GM12878 (cell line): ENCODE data around the gene PPARD. TPM values are rescaled to one million over a fixed set of nuclear protein-coding genes. Genes with fewer than 3 reads are reported as not detected.

Experiments used
- ATAC-seq: fragments of 200-7000 bp; cut with Tn5 transposase; 3 replicates; pipeline ENCODE4 v1.9.1; 2020; ENCODE audit warnings: mild to moderate bottlenecking, moderate library complexity
- BruUV-seq: library from RNA; stranded (reverse); fragments of 400-500 nt; replicated peaks from 2 replicates; lab custom pipeline; 2021; lab: Mats Ljungman, UMichigan
- CTCF ChIA-PET: fragments of 300-600 bp; sonication (Branson Sonifier 250); formaldehyde crosslinking; extraction: SDS; loops from one replicate; lab custom pipeline; 2021; ENCODE audit warnings: inconsistent platforms; lab: Yijun Ruan, JAX
- POLR2A ChIA-PET: fragments of 350-600 bp; formaldehyde crosslinking; extraction: SDS; loops from one replicate; lab custom pipeline; 2021; ENCODE audit warnings: inconsistent platforms; lab: Charles Lee
- RAD21 ChIA-PET: fragments of 300-600 bp; sonication (Branson Sonifier 250); formaldehyde crosslinking; loops from one replicate; lab custom pipeline; 2023; ENCODE audit warnings: antibody characterized with exemption; ENCODE audit not compliant: unreplicated experiment; lab: Charles Lee
- SMC1A ChIA-PET: fragments of 300-600 bp; sonication (Branson Sonifier 250); formaldehyde crosslinking; loops from one replicate; lab custom pipeline; 2023; ENCODE audit not compliant: unreplicated experiment, uncharacterized antibody; lab: Charles Lee
- DNase-seq: peaks from one replicate; pipeline ENCODE4 v3.0.0-alpha.2; 2011; ENCODE audit warnings: low read depth, low spot score
- FAIRE-seq: peaks from 3 replicates; lab custom pipeline; 2011; peaks lifted over from hg19 to GRCh38; lab: Jason Lieb, UNC
- H2AFZ ChIP-seq: 2 replicates; pipeline ENCODE4 v1.6.0; 2011; ENCODE audit warnings: low read depth, low read length, control low read depth; ENCODE audit not compliant: control insufficient read depth
- H3K27ac ChIP-seq: 2 replicates; pipeline ENCODE4 v1.5.1; 2011; ENCODE audit warnings: control low read depth; ENCODE audit not compliant: control insufficient read depth, insufficient read depth
- H3K27me3 ChIP-seq, 2 experiments: replicated peaks in 1 of 2; 2 replicates each; pipeline versions ENCODE4 v1.6.0 to v1.6.1; 2011; ENCODE audit warnings: low read length in 1 of 2; ENCODE audit not compliant: control insufficient read depth in 2 of 2, insufficient read depth in 2 of 2
- H3K36me3 ChIP-seq, 2 experiments: 2 replicates each; pipeline ENCODE4 v1.5.1; 2011; ENCODE audit warnings: low read length in 1 of 2; ENCODE audit not compliant: control insufficient read depth in 2 of 2, insufficient read depth in 2 of 2
- H3K4me1 ChIP-seq: 2 replicates; pipeline ENCODE4 v1.6.1; 2011; ENCODE audit warnings: mild to moderate bottlenecking, low read length, moderate library complexity, mixed read lengths; ENCODE audit not compliant: control insufficient read depth, insufficient read depth
- H3K4me2 ChIP-seq: 2 replicates; pipeline ENCODE4 v1.6.0; 2011; ENCODE audit warnings: control low read depth; ENCODE audit not compliant: control insufficient read depth, insufficient read depth
- H3K4me3 ChIP-seq: fragments of 200-600 bp; sonication (generic); 2 replicates; pipeline ENCODE4 v1.5.1; 2016
- H3K79me2 ChIP-seq: 2 replicates; pipeline ENCODE4 v1.6.0; 2011; ENCODE audit warnings: low read length; ENCODE audit not compliant: control insufficient read depth, insufficient read depth
- H3K9ac ChIP-seq: 2 replicates; pipeline ENCODE4 v1.8.0; 2011; ENCODE audit warnings: low read length, control low read depth, mixed read lengths; ENCODE audit not compliant: control insufficient read depth, insufficient read depth
- H3K9me3 ChIP-seq: replicated peaks from 3 replicates; pipeline ENCODE4 v1.5.1; 2011; ENCODE audit warnings: mild to moderate bottlenecking, low read length; ENCODE audit not compliant: control insufficient read depth, insufficient read depth
- H4K20me1 ChIP-seq: 2 replicates; pipeline ENCODE4 v1.6.0; 2011; ENCODE audit not compliant: control insufficient read depth, insufficient read depth
- CBFB ChIP-seq: IDR thresholded peaks from 2 replicates; pipeline ENCODE4 v1.6.1; 2016; ENCODE audit warnings: antibody characterized with exemption, low read depth
- ETV6 ChIP-seq, 2 experiments: fragments of 450-650 bp in 1 of 2; IDR thresholded peaks in 1 of 2; conservative IDR thresholded peaks in 1 of 2; 2 replicates each; pipeline ENCODE4 v1.6.1; 2014; ENCODE audit warnings: antibody characterized with exemption in 1 of 2, borderline replicate concordance in 1 of 2, low read depth in 1 of 2, mild to moderate bottlenecking in 1 of 2, moderate library complexity in 1 of 2
- GABPA ChIP-seq: IDR thresholded peaks from 2 replicates; pipeline ENCODE4 v1.6.1; 2014; ENCODE audit warnings: antibody characterized with exemption, low read depth, mild to moderate bottlenecking, inconsistent platforms
- MAX ChIP-seq: IDR thresholded peaks from 2 replicates; pipeline ENCODE4 v1.6.1; 2012; ENCODE audit warnings: low read depth, low read length, improper control_type of control experiment
- MEF2B ChIP-seq: fragments of 450-650 bp; IDR thresholded peaks from 2 replicates; pipeline ENCODE4 v1.6.1; 2018; ENCODE audit warnings: mild to moderate bottlenecking, moderate library complexity; ENCODE audit not compliant: partially characterized antibody, poor library complexity, severe bottlenecking
- POLR2AphosphoS2 ChIP-seq: IDR thresholded peaks from 2 replicates; pipeline ENCODE4 v1.6.1; 2011; ENCODE audit warnings: low read depth, mild to moderate bottlenecking, low read length, improper control_type of control experiment, moderate library complexity
- ZBTB40 ChIP-seq: fragments of 450-650 bp; IDR thresholded peaks from 2 replicates; pipeline ENCODE4 v1.6.1; 2016; ENCODE audit warnings: mild to moderate bottlenecking, moderate library complexity, borderline replicate concordance
- WGBS: methylation state at CpG from one replicate; pipeline ENCODE4 v1.1.6; 2016; ENCODE audit warnings: low lambda C conversion rate; ENCODE audit not compliant: insufficient replicate concordance, insufficient coverage; ENCODE audit errors: missing lambda C conversion rate; 5-methylcytosine and 5-hydroxymethylcytosine counted together
- in situ Hi-C: fragments of 300-500 bp; cut with MboI; formaldehyde crosslinking; loops from 9 replicates; pipeline ENCODE4 v1.14.3; 2018; ENCODE audit warnings: mixed read lengths
- intact Hi-C: fragments of 100-400 bp; cut with micrococcal nuclease; formaldehyde crosslinking; loops from one replicate; pipeline ENCODE4 v1.14.2; 2022; ENCODE audit not compliant: unreplicated experiment
- polyA plus RNA-seq, 11 experiments: library from polyadenylated mRNA; depleted of rRNA in 4 of 11; unstranded in 6 of 11; stranded (reverse) in 5 of 11; fragments of >200 nt; fragmentation: Nextera tagmentation in 4 of 11; fragmentation: Illumina TruSeq in 1 of 11; extraction: Ambion mirVana in 4 of 11; extraction: Trizol in 1 of 11; gene quantifications; 1 replicate in 1 of 11; 2 replicates in 10 of 11; pipeline versions ENCODE4 v1.2.1 to v1.2.3, GENCODE V29; 2011 to 2016; ENCODE audit warnings: inconsistent platforms in 2 of 11, missing spikeins in 2 of 11, low read depth in 1 of 11
- total RNA-seq, 4 experiments: library from RNA; depleted of rRNA in 3 of 4; stranded (reverse); fragments of >200 nt in 3 of 4; fragmentation: Illumina TruSeq in 1 of 4; extraction: Trizol in 1 of 4; gene quantifications; 2 replicates each; pipeline versions ENCODE4 v1.2.1 to v1.2.3, GENCODE V29; 2013 to 2021

The PPARD gene
- total and polyA plus RNA-seq, 10 of the 15 experiments (the other 5 are each of a cell fraction or from before 2014, with no cell fraction given): 0.05 to 12.6 (median 6.7) TPM

GRCh38 chr6:35310265-35310831 lies 32.0 kb upstream of the PPARD start:
- Histone ChIP-seq H3K4me1 (peaks cover 19% of the 10 kb centered on the region), H3K27me3 (no peaks in the 10 kb centered on the region), H3K36me3 (peaks cover 2 to 9% of the 10 kb centered on the region in 2 experiments; a peak in 2 of 4 replicates), H2AFZ (no peak overlapping the region), H3K79me2 (peaks cover 3% of the 10 kb centered on the region; the same call in 1 of the 2 replicates), H3K9ac (no peak overlapping the region), H3K4me2 (no peak overlapping the region), H3K27ac (peak overlapping the region; percentile 23; the same call in 1 of the 2 replicates), H3K4me3 (no peak overlapping the region), H4K20me1 (no peaks in the 10 kb centered on the region)
- WGBS: 59% methylated on average over 6 of the region's 6 CpGs
- RAD21 ChIA-PET: interaction anchor here (0.6 to 1.7 kb wide), 4 partner anchors 7 to 1454 kb away, joined by 3 to 4 read pairs (median 3); no protein-coding TSS in a partner anchor
- no peak for FAIRE-seq
- SMC1A ChIA-PET: interaction anchor here (1.6 kb wide), 1 partner anchor 140 kb away, joined by 5 read pairs; no protein-coding TSS in a partner anchor
- no peak; the same call in 2 of the 3 replicates for ATAC-seq
- in situ Hi-C loops: no loop called here
- CTCF ChIA-PET: interaction anchor here (0.7 to 1.7 kb wide), 5 partner anchors 12 to 155 kb away, joined by 3 to 7 read pairs (median 3); no protein-coding TSS in a partner anchor
- TF ChIP-seq CBFB: no peak
- peak; percentile 43 for TF ChIP-seq MEF2B
- TF ChIP-seq, all 136 proteins: peak for 1
- no TSS peak for BruUV-seq
- POLR2A ChIA-PET: interaction anchor here (0.5 to 2.2 kb wide), 5 partner anchors 9 to 163 kb away, joined by 3 to 7 read pairs (median 3); partner anchors contain the start of gene DEF6
- intact Hi-C loops: no loop called here
- H3K9me3 ChIP-seq: no peaks in the 10 kb centered on the region
- no peak for DNase-seq

GRCh38 chr6:35311390-35312075 lies 30.8 kb upstream of the PPARD start:
- intact Hi-C loops: no loop called here
- H2AFZ ChIP-seq: peak overlapping the region; percentile 45
- ChIA-PET RAD21 (interaction anchor here (0.8 to 1.7 kb wide), 2 partner anchors 9 to 16 kb away, joined by 3 to 4 read pairs; no protein-coding TSS in a partner anchor), CTCF (interaction anchor here (1.2 to 1.7 kb wide), 3 partner anchors 9 to 16 kb away, joined by 3 to 7 read pairs (median 5); no protein-coding TSS in a partner anchor), POLR2A (interaction anchor here (2.2 kb wide), 1 partner anchor 11 kb away, joined by 7 read pairs; no protein-coding TSS in a partner anchor), SMC1A (interaction anchor here (0.5 to 1.3 kb wide), 2 partner anchors 16 to 197 kb away, joined by 3 to 4 read pairs; no protein-coding TSS in a partner anchor)
- H3K4me1 ChIP-seq: peaks cover 19% of the 10 kb centered on the region
- in situ Hi-C loops: no loop called here
- no peaks in the 10 kb centered on the region for H3K27me3 ChIP-seq
- H3K4me2 ChIP-seq: peak overlapping the region; percentile 81
- H3K79me2 ChIP-seq: peaks cover 3% of the 10 kb centered on the region; the same call in 1 of the 2 replicates
- DNase-seq (no peak), ATAC-seq (peak; percentile 79), FAIRE-seq (peak; percentile 91)
- peak overlapping the region; percentile 65 for H3K27ac ChIP-seq
- H3K9ac ChIP-seq: peak overlapping the region; percentile 18
- 3% methylated on average over 6 of the region's 6 CpGs for WGBS
- no peak overlapping the region for H3K4me3 ChIP-seq
- H3K9me3 ChIP-seq: no peaks in the 10 kb centered on the region
- no TSS peak for BruUV-seq
- peaks cover 2 to 12% of the 10 kb centered on the region in 2 experiments; a peak in 3 of 4 replicates for H3K36me3 ChIP-seq
- H4K20me1 ChIP-seq: no peaks in the 10 kb centered on the region
- peak; percentile 77 for TF ChIP-seq GABPA
- peak; percentile 42; the same call in 1 of the 2 replicates for TF ChIP-seq ZBTB40
- no peak for TF ChIP-seq POLR2AphosphoS2
- TF ChIP-seq ETV6 (conservative IDR thresholded peaks at IDR 0.05 in 1 of 2, IDR thresholded peaks at IDR 0.05 in 1 of 2; ENCODE audit: borderline replicate concordance in 1 of 2, low read depth in 1 of 2): peak in 1 of 2 experiments; percentile 49; a peak in 2 of 4 replicates
- TF ChIP-seq MAX: no peak
